CD4-positive, alpha-beta memory T cell (primary cell): Measurements from ENCODE around the gene RFC3. TPM values are rescaled to one million over a fixed set of nuclear protein-coding genes. Genes with fewer than 3 reads are reported as not detected.
A peak's percentile ranks its signal among the peaks of the same experiment; 100 is the strongest.

ENCODE experiments used
- CTCF ChIA-PET: fragments of 350-600 bp; sonication (Branson Sonifier 250); formaldehyde crosslinking; loops from one replicate; lab custom pipeline; 2021; ENCODE audit warnings: inconsistent platforms; ENCODE audit not compliant: partially characterized antibody; lab: Charles Lee
- POLR2A ChIA-PET: fragments of 350-600 bp; sonication (Branson Sonifier 250); formaldehyde crosslinking; loops from one replicate; lab custom pipeline; 2021; ENCODE audit not compliant: partially characterized antibody; lab: Charles Lee
- DNase-seq, 5 donors: peaks; one replicate each; pipeline versions ENCODE4 v3.0.0 to v3.0.0-alpha.2; 2020 to 2022; ENCODE audit warnings: mixed read lengths in 1 of 5
- H3K27ac ChIP-seq: one replicate; pipeline ENCODE4 v1.7.0; 2013; ENCODE audit warnings: low read depth, low read length
- H3K27me3 ChIP-seq: 2 replicates; pipeline ENCODE4 v1.7.0; 2013; ENCODE audit warnings: mild to moderate bottlenecking, low read length, moderate library complexity; ENCODE audit not compliant: insufficient read depth
- H3K36me3 ChIP-seq: 2 replicates; pipeline ENCODE4 v1.7.0; 2013; ENCODE audit warnings: mild to moderate bottlenecking, low read length, moderate library complexity; ENCODE audit not compliant: insufficient read depth
- H3K4me1 ChIP-seq: 2 replicates; pipeline ENCODE4 v1.7.0; 2013; ENCODE audit warnings: mild to moderate bottlenecking, low read length, moderate library complexity; ENCODE audit not compliant: insufficient read depth
- H3K4me3 ChIP-seq, 2 donors: one replicate each; pipeline ENCODE4 v1.7.0; 2013; ENCODE audit warnings: low read length in 2 of 2, mild to moderate bottlenecking in 1 of 2
- H3K9me3 ChIP-seq, 2 donors: one replicate each; pipeline ENCODE4 v1.7.0; 2013; ENCODE audit warnings: low read length in 2 of 2, control low read depth in 1 of 2; ENCODE audit not compliant: control insufficient read depth in 1 of 2
- H3K27ac Mint-ChIP-seq, 7 donors: one replicate each; pipeline ENCODE4 v1.8.0; 2020 to 2021; ENCODE audit warnings: mixed read lengths in 7 of 7, mild to moderate bottlenecking in 6 of 7, inconsistent platforms in 3 of 7, moderate library complexity in 3 of 7
- H3K27me3 Mint-ChIP-seq, 2 donors: one replicate each; pipeline ENCODE4 v1.8.0; 2020 to 2021; ENCODE audit warnings: mixed read lengths in 2 of 2
- H3K36me3 Mint-ChIP-seq, 2 donors: one replicate each; pipeline ENCODE4 v1.8.0; 2020 to 2021; ENCODE audit warnings: mixed read lengths in 2 of 2, inconsistent platforms in 1 of 2, mild to moderate bottlenecking in 1 of 2
- H3K4me1 Mint-ChIP-seq, 4 donors: one replicate each; pipeline ENCODE4 v1.8.0; 2020 to 2021; ENCODE audit warnings: mixed read lengths in 4 of 4, mild to moderate bottlenecking in 1 of 4
- H3K4me3 Mint-ChIP-seq, 8 donors: one replicate each; pipeline ENCODE4 v1.8.0; 2020 to 2021; ENCODE audit warnings: mixed read lengths in 8 of 8, mild to moderate bottlenecking in 7 of 8, moderate library complexity in 6 of 8, inconsistent platforms in 3 of 8
- H3K9me3 Mint-ChIP-seq, 8 donors: one replicate each; pipeline ENCODE4 v1.8.0; 2020 to 2021; ENCODE audit warnings: mixed read lengths in 8 of 8, mild to moderate bottlenecking in 5 of 8, inconsistent platforms in 3 of 8, moderate library complexity in 1 of 8
- intact Hi-C: fragments of 100-400 bp; cut with micrococcal nuclease; formaldehyde crosslinking; loops from one replicate; pipeline ENCODE4 v1.15.1; 2023
- polyA plus RNA-seq, 2 donors: library from polyadenylated mRNA; unstranded; fragments of 300-500 nt; fragmentation: Illumina TruSeq; gene quantifications; one replicate each; pipeline ENCODE4 v1.2.3, GENCODE V29; 2021
- total RNA-seq, 2 experiments: library from RNA; stranded (reverse); gene quantifications; one replicate each; pipeline ENCODE4 v1.2.3, GENCODE V29; 2021

Gene RFC3
- total and polyA plus RNA-seq, 4 experiments from 2014 or later = 4.1 to 5.1 (median 4.9) TPM

DNA sequence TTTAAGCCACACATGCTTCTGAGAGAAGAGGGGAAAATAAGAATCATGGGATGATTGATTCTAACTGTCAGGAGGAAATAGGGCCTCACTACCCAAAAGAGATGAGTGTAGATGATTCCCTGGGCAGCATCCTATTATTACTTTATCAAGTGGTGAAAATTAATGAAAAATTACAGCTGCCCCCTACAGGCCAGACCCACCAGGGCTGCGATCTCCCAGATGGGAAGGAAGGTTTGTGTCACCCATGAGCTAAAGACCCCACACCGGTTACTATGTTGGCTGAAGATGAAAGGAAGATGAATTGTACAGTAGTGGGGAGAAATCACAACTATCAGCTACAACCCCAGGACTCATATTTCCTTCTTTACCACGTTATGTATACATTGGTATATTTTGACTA, 49.5 kb downstream of the RFC3 start:
- intact Hi-C loops = no loop called here
- no peaks in the 10 kb centered on the region for H3K4me1 ChIP-seq
- Mint-ChIP-seq H3K36me3 (peaks cover 0 to 14% of the 10 kb centered on the region in 2 donors), H3K27ac (no peak overlapping the region), H3K4me3 (no peak overlapping the region), H3K27me3 (no peaks in the 10 kb centered on the region), H3K4me1 (no peaks in the 10 kb centered on the region), H3K9me3 (no peaks in the 10 kb centered on the region)
- no peak overlapping the region for H3K4me3 ChIP-seq
- H3K27ac ChIP-seq = no peak overlapping the region
- H3K9me3 ChIP-seq = no peaks in the 10 kb centered on the region
- POLR2A ChIA-PET = no interaction called here
- no peaks in the 10 kb centered on the region for H3K36me3 ChIP-seq
- DNase-seq = no peak
- CTCF ChIA-PET = no interaction called here
- H3K27me3 ChIP-seq = no peaks in the 10 kb centered on the region

DNA sequence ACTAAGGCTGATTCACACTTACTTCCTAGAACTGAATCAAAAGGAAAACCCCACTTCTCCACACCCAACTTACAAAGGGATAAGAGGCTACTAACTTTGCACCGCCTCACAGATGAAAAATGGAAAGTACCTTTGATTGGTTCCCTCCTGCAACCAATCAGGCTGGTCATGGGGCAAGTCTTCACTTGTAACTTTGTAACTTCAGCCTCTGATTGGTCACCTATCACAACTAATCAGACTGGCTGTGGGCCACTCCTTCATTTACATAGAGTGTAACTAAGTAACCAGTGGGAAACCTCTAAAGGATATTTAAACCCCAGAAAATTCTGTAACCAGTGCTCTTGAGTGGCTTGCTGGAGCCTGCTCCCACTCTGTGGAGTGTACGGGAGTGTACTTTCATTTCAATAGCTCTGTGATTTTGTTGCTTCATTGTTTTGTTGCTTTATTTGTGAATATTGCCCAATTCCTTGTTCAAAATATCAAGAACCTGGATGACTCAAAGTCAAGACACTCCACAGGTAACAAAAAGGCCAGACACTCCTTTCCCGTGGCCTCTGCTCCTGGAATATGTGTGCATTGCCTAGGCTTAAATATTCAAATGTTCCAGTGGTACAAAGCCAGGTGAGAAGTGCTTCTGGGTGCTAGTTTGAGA, 50.5 kb downstream of the RFC3 start:
- Histone ChIP-seq H3K4me3 (no peak overlapping the region), H3K9me3 (no peaks in the 10 kb centered on the region), H3K36me3 (no peaks in the 10 kb centered on the region), H3K4me1 (no peaks in the 10 kb centered on the region), H3K27me3 (no peaks in the 10 kb centered on the region), H3K27ac (no peak overlapping the region)
- H3K4me3 Mint-ChIP-seq = no peak overlapping the region
- no peak for DNase-seq
- peaks cover 0 to 14% of the 10 kb centered on the region in 2 donors for H3K36me3 Mint-ChIP-seq
- intact Hi-C loops = no loop called here
- H3K27me3 Mint-ChIP-seq = no peaks in the 10 kb centered on the region
- no peaks in the 10 kb centered on the region for H3K9me3 Mint-ChIP-seq
- ChIA-PET CTCF (no interaction called here), POLR2A (no interaction called here)
- H3K4me1 Mint-ChIP-seq = peaks cover 0 to 2% (median 0%) of the 10 kb centered on the region in 4 donors
- no peak overlapping the region for H3K27ac Mint-ChIP-seq

DNA sequence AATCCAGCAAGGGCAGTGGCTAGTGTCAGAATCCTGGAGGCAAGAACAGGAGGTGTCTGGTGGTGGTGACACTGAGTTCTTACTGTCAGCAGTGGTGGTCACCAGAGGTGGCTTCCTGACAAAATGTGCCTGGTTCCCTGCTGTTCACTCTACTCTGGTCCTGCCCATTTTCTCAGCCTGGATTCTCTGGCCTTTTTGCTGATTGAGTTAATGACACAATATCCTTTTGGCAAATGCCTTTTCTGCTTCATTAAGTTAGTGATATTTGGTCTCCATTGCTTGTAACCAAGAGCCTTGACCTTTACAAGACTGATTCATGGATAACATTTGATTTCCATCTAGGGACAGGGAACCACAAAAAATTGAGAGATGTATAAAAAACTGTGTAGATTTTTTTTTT, 51.1 kb downstream of the RFC3 start:
- H3K27ac Mint-ChIP-seq = no peak overlapping the region
- ChIA-PET POLR2A (no interaction called here), CTCF (no interaction called here)
- H3K27ac ChIP-seq = no peak overlapping the region
- H3K9me3 Mint-ChIP-seq = no peaks in the 10 kb centered on the region
- peaks cover 0 to 2% (median 0%) of the 10 kb centered on the region in 4 donors for H3K4me1 Mint-ChIP-seq
- H3K27me3 Mint-ChIP-seq = no peaks in the 10 kb centered on the region
- H3K27me3 ChIP-seq = no peaks in the 10 kb centered on the region
- DNase-seq = no peak
- H3K36me3 Mint-ChIP-seq = peaks cover 0 to 14% of the 10 kb centered on the region in 2 donors
- H3K4me3 ChIP-seq = no peak overlapping the region
- H3K36me3 ChIP-seq = no peaks in the 10 kb centered on the region
- no peak overlapping the region for H3K4me3 Mint-ChIP-seq
- intact Hi-C loops = no loop called here
- no peaks in the 10 kb centered on the region for H3K9me3 ChIP-seq
- no peaks in the 10 kb centered on the region for H3K4me1 ChIP-seq

DNA sequence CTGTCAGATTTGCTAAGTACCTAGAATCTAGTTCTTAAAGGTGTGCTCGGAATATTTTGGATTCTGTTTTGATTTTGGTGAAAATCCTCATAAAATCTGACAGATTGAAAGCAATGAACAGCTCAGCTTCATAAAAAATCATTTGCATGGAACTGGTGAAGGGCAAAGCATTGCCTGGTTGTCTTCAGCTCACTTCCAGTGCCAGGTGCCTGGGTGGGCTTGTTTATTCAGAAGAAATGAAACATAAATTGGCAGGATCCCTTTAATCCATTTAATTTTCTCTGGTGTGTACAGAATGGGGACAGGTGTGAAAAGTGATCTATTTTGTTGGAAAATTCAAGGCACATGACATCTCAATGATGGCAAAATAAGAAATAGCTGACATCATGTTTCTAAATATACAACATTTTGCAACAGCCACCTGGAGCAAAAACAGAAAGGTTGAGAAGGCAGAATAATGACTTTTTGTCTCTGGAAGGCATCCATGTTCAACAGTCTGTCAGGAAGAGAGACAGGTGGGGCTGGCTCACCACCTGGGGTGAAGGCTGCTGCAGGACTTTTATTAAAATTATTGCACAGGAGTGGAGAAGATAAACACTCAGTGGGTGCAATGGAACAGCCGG, 52.2 kb downstream of the RFC3 start:
- H3K27me3 Mint-ChIP-seq = no peaks in the 10 kb centered on the region
- peaks cover 0 to 2% (median 0%) of the 10 kb centered on the region in 4 donors for H3K4me1 Mint-ChIP-seq
- DNase-seq = no peak
- peaks cover 0 to 14% of the 10 kb centered on the region in 2 donors for H3K36me3 Mint-ChIP-seq
- Histone ChIP-seq H3K27me3 (no peaks in the 10 kb centered on the region), H3K4me3 (no peak overlapping the region), H3K36me3 (no peaks in the 10 kb centered on the region), H3K27ac (no peak overlapping the region), H3K4me1 (no peaks in the 10 kb centered on the region), H3K9me3 (no peaks in the 10 kb centered on the region)
- intact Hi-C loops = no loop called here
- no peaks in the 10 kb centered on the region for H3K9me3 Mint-ChIP-seq
- H3K27ac Mint-ChIP-seq = no peak overlapping the region
- no peak overlapping the region for H3K4me3 Mint-ChIP-seq
- POLR2A ChIA-PET = no interaction called here
- CTCF ChIA-PET = no interaction called here

DNA sequence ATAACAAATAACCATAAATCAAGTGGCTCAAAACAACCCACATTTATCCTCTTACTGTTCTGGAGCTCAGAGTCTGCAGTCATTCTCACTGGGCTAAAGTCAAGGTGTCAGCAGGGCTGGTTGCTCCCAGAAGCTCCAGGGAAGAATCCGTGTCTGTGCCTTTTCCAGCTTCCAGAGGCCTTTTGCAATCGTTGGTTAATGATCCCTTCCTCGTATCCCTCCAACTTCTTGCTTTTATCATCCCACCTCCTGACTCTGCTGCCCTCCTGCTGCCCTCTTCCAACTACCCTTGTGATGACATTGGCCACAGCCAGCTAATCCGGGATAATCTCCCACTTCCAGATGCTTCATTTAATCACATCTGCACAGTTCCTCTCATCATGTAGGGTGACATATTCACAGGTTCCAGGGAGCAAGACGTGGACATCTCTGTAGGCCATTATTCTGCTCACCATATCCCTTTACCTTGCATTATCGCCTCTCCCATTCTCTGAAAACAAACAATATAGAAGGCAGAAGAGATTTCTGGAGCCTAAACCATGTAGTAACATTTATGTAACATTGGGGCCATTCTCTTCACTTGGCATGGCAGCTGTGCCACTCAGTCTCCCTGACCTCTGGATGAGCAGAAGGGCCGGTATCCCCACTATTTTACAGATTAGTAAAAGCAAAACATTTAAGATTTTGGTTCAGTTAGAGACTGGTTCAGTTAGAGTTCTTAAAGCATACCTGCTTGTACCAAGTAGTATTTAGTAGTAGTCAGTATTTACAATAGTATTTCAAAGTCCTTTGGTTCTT, 53.5 kb downstream of the RFC3 start:
- ChIA-PET CTCF (no interaction called here), POLR2A (no interaction called here)
- H3K27ac ChIP-seq = no peak overlapping the region
- peak overlapping the region in 1 of 7 donors; percentile 72 for H3K27ac Mint-ChIP-seq
- no peak overlapping the region for H3K4me3 Mint-ChIP-seq
- H3K4me1 ChIP-seq = no peaks in the 10 kb centered on the region
- H3K27me3 Mint-ChIP-seq = no peaks in the 10 kb centered on the region
- intact Hi-C loops = no loop called here
- no peaks in the 10 kb centered on the region for H3K9me3 Mint-ChIP-seq
- DNase-seq = no peak
- no peaks in the 10 kb centered on the region for H3K27me3 ChIP-seq
- peaks cover 0 to 2% (median 0%) of the 10 kb centered on the region in 4 donors for H3K4me1 Mint-ChIP-seq
- no peaks in the 10 kb centered on the region for H3K36me3 ChIP-seq
- H3K36me3 Mint-ChIP-seq = peaks cover 0 to 14% of the 10 kb centered on the region in 2 donors
- no peak overlapping the region for H3K4me3 ChIP-seq
- no peaks in the 10 kb centered on the region for H3K9me3 ChIP-seq

DNA sequence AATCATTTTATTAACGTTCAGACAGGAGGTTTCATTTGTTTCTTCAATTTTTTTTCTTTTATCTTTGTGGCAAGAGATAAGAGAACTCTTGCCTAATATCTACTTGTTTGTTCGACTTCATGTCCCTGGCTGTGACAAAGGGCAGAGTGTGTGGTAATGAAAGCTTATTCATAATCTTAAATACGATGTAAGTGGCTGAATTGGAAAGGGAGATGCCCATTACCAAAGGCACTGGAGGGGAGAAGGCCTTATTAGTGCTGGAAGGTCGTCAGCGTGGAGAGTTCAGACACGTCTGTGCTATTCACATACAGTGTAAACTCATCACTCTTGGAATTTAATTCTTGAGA, 54.0 kb downstream of the RFC3 start:
- Histone ChIP-seq H3K27me3 (no peaks in the 10 kb centered on the region), H3K4me1 (no peaks in the 10 kb centered on the region), H3K4me3 (no peak overlapping the region), H3K36me3 (no peaks in the 10 kb centered on the region), H3K27ac (no peak overlapping the region), H3K9me3 (no peaks in the 10 kb centered on the region)
- Mint-ChIP-seq H3K36me3 (peaks cover 0 to 14% of the 10 kb centered on the region in 2 donors), H3K27ac (no peak overlapping the region), H3K4me1 (peaks cover 0 to 2% (median 0%) of the 10 kb centered on the region in 4 donors), H3K27me3 (no peaks in the 10 kb centered on the region), H3K9me3 (no peaks in the 10 kb centered on the region), H3K4me3 (no peak overlapping the region)
- intact Hi-C loops = no loop called here
- POLR2A ChIA-PET = no interaction called here
- no peak for DNase-seq
- CTCF ChIA-PET = no interaction called here

DNA sequence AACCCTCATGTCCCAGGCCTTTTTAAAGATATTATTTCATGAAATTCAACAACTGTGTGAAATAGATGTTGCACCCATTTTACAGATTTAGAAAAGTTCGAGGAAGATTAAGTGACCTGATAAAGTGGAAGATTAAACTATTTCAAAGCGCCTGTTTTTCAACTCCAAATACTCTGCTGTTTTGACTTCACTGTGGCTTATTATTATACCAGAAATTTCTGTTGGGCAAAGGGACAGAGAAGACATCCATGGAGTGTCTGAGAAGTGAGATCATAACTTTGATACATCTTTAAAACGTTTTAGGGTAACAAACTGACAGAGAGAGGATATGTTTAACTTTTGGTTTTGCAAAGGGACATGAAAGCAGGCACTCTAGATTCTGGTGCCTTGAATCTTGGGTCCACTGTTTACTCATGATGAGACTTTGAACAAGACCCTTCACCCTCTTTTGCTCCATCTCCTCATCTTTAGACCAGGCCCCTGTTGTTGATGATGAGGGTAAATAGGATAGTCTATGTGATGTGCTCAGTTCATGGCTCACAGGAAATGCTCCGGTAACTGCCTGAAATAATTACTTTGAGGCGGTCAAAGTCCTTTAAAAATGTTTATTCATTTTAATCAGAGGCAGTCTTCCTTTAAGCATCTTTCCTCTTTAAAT, 55.4 kb downstream of the RFC3 start:
- H3K36me3 ChIP-seq = no peaks in the 10 kb centered on the region
- intact Hi-C loops = loop anchor here (1.0 kb wide), 1 partner anchor 28 kb away; no protein-coding TSS in a partner anchor
- peaks cover 0 to 2% (median 0%) of the 10 kb centered on the region in 4 donors for H3K4me1 Mint-ChIP-seq
- H3K9me3 ChIP-seq = no peaks in the 10 kb centered on the region
- no peak overlapping the region for H3K27ac Mint-ChIP-seq
- H3K27me3 Mint-ChIP-seq = no peaks in the 10 kb centered on the region
- no peak overlapping the region for H3K4me3 Mint-ChIP-seq
- DNase-seq = no peak
- H3K27me3 ChIP-seq = no peaks in the 10 kb centered on the region
- H3K9me3 Mint-ChIP-seq = no peaks in the 10 kb centered on the region
- ChIA-PET CTCF (no interaction called here), POLR2A (no interaction called here)
- H3K4me1 ChIP-seq = no peaks in the 10 kb centered on the region
- H3K4me3 ChIP-seq = no peak overlapping the region
- peaks cover 0 to 9% of the 10 kb centered on the region in 2 donors for H3K36me3 Mint-ChIP-seq
- no peak overlapping the region for H3K27ac ChIP-seq
